GM23248 (cell line): ENCODE measurements around the gene STK33. TPM values are rescaled to one million over a fixed set of nuclear protein-coding genes. Genes with fewer than 3 reads are reported as not detected.

ENCODE experiments used
- DNase-seq: peaks from one replicate; pipeline ENCODE4 v3.0.0-alpha.2; 2015
- H2AFZ ChIP-seq: fragments of 200-600 bp; sonication (generic); 2 replicates; pipeline ENCODE4 v1.6.1; 2016; ENCODE audit warnings: antibody characterized with exemption
- H3F3A ChIP-seq: fragments of 200-600 bp; sonication (generic); 2 replicates; pipeline ENCODE4 v1.6.1; 2016; ENCODE audit warnings: mild to moderate bottlenecking, antibody characterized with exemption, mixed run types; ENCODE audit not compliant: insufficient read depth
- H3K27ac ChIP-seq: fragments of 200-600 bp; sonication (generic); 2 replicates; pipeline ENCODE4 v1.5.1; 2016; ENCODE audit warnings: mild to moderate bottlenecking
- H3K27me3 ChIP-seq: fragments of 200-600 bp; sonication (generic); replicated peaks from 2 replicates; pipeline ENCODE4 v1.6.1; 2016; ENCODE audit warnings: mild to moderate bottlenecking; ENCODE audit not compliant: insufficient read depth
- H3K36me3 ChIP-seq: fragments of 200-600 bp; sonication (generic); 2 replicates; pipeline ENCODE4 v1.6.1; 2016; ENCODE audit warnings: low read depth, mild to moderate bottlenecking
- H3K4me1 ChIP-seq: fragments of 200-600 bp; sonication (generic); 2 replicates; pipeline ENCODE4 v1.6.1; 2016; ENCODE audit warnings: mild to moderate bottlenecking; ENCODE audit not compliant: insufficient read depth
- H3K4me2 ChIP-seq: fragments of 200-600 bp; sonication (generic); one replicate; pipeline ENCODE4 v1.6.1; 2016; ENCODE audit warnings: mild to moderate bottlenecking; ENCODE audit not compliant: unreplicated experiment
- H3K4me3 ChIP-seq: fragments of 200-600 bp; sonication (generic); 2 replicates; pipeline ENCODE4 v1.5.1; 2016; ENCODE audit warnings: mild to moderate bottlenecking
- H3K79me2 ChIP-seq: fragments of 200-600 bp; sonication (generic); 2 replicates; pipeline ENCODE4 v1.6.1; 2016; ENCODE audit warnings: mild to moderate bottlenecking; ENCODE audit not compliant: insufficient read depth
- H3K9ac ChIP-seq: fragments of 200-600 bp; sonication (generic); 2 replicates; pipeline ENCODE4 v1.6.1; 2016; ENCODE audit warnings: mild to moderate bottlenecking
- H3K9me2 ChIP-seq: fragments of 200-600 bp; sonication (generic); 2 replicates; pipeline ENCODE4 v1.6.1; 2016; ENCODE audit warnings: mixed run types, mild to moderate bottlenecking, moderate library complexity; ENCODE audit not compliant: insufficient read depth
- H3K9me3 ChIP-seq: fragments of 200-600 bp; sonication (generic); one replicate; pipeline ENCODE4 v1.6.1; 2017; ENCODE audit warnings: low read depth
- H4K20me1 ChIP-seq: fragments of 200-600 bp; sonication (generic); 2 replicates; pipeline ENCODE4 v1.6.0; 2016; ENCODE audit not compliant: insufficient read depth
- EZH2 ChIP-seq: fragments of 200-600 bp; sonication (generic); IDR thresholded peaks from 2 replicates; pipeline ENCODE4 v1.6.1; 2018; ENCODE audit warnings: antibody characterized with exemption, mild to moderate bottlenecking; ENCODE audit not compliant: insufficient read depth, poor library complexity, severe bottlenecking
- EZH2phosphoT487 ChIP-seq: fragments of 200-600 bp; sonication (generic); IDR thresholded peaks from 2 replicates; pipeline ENCODE4 v1.6.1; 2018; ENCODE audit warnings: antibody characterized with exemption, moderate library complexity, mild to moderate bottlenecking, low read depth; ENCODE audit not compliant: insufficient read depth
- WGBS, 2 experiments: methylation state at CpG; one replicate each; pipeline ENCODE4 v1.1.6; 2015 to 2017; ENCODE audit warnings: low lambda C conversion rate in 2 of 2, low coverage in 1 of 2; ENCODE audit errors: missing lambda C conversion rate in 2 of 2; 5-methylcytosine and 5-hydroxymethylcytosine counted together
- in situ Hi-C: fragments of 300-500 bp; cut with MboI; formaldehyde crosslinking; loops from 2 replicates; pipeline ENCODE4 v1.15.0; 2020
- polyA plus RNA-seq: library from polyadenylated mRNA; unstranded; fragments of >200 nt; fragmentation: Nextera tagmentation; extraction: Ambion mirVana; gene quantifications from 2 replicates; pipeline ENCODE4 v1.2.1, GENCODE V29; 2016
- total RNA-seq: library from RNA; depleted of rRNA; stranded (reverse); fragments of >200 nt; shearing (Covaris generic); gene quantifications from 2 replicates; pipeline ENCODE4 v1.2.3, GENCODE V29; 2014

STK33 gene
- total and polyA plus RNA-seq, 2 experiments from 2014 or later, result not detected

DNA sequence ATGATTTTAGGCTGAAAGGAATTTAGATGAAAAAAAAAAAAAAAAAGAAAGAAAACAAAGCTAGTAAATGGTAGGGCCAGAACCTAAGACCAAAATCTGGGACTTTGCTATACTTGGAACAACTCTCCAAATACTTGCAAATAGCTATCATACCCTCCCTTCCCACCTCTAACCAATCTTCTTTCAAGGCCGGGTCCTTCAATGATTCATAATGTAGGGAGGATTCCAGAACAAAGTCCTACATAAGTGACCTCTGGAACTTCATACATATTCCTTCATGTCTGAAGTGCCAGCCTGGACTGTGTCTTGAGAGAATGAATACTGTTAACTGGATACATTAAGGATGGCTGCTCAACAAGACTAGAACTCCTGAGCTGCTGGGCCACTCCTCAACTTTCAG, 9.9 kb downstream of the STK33 start:
- Histone ChIP-seq H3K27me3 (no peaks in the 10 kb centered on the region), H3K36me3 (no peaks in the 10 kb centered on the region), H3K4me1 (peaks cover 13% of the 10 kb centered on the region), H3K79me2 (no peaks in the 10 kb centered on the region), H2AFZ (no peak overlapping the region), H3K4me2 (peak overlapping the region; percentile 7), H3K27ac (no peak overlapping the region), H3K9me2 (peaks cover 3% of the 10 kb centered on the region; the same call in 1 of the 2 replicates), H3K4me3 (no peak overlapping the region), H3K9ac (no peak overlapping the region), H3F3A (no peaks in the 10 kb centered on the region), H4K20me1 (no peaks in the 10 kb centered on the region), H3K9me3 (no peaks in the 10 kb centered on the region)
- TF ChIP-seq EZH2phosphoT487 (no peak), EZH2 (no peak)
- in situ Hi-C loops, result no loop called here
- peak; percentile 44 for DNase-seq
- WGBS, 2 experiments, result 22 to 29% methylated on average over 1 of the region's 1 CpG

DNA sequence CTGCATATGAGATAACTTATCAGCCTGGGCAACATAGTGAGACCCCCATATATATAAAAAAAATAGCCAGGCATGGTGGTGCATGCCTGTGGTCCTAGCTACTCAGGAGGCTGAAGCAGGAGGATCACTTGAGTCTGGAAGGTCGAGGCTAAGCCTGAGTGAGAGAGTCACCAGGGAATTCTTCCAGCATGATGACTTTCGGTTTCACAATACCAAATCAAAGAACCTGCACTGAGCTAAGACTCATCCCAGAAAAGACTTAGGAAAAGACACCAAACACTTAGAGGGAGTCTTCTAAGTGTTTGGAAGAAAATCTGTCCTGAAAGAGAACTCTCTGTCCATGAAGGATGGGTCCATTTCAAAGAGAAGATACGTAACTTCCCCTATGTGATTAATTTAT, 12.7 kb downstream of the STK33 start:
- Histone ChIP-seq H3K79me2 (no peaks in the 10 kb centered on the region), H2AFZ (no peak overlapping the region), H3F3A (peaks cover 4% of the 10 kb centered on the region), H3K27ac (no peak overlapping the region), H3K4me3 (no peak overlapping the region), H3K27me3 (no peaks in the 10 kb centered on the region), H3K9me3 (no peaks in the 10 kb centered on the region), H3K36me3 (no peaks in the 10 kb centered on the region), H3K9me2 (peaks cover 3% of the 10 kb centered on the region; the same call in 1 of the 2 replicates), H3K4me2 (no peak overlapping the region), H3K4me1 (peaks cover 13% of the 10 kb centered on the region), H3K9ac (no peak overlapping the region), H4K20me1 (no peaks in the 10 kb centered on the region)
- DNase-seq, result peak; percentile 38
- in situ Hi-C loops, result no loop called here
- no peak for TF ChIP-seq EZH2phosphoT487
- no peak for TF ChIP-seq EZH2
- whole genome bisulfite sequencing, 2 experiments, result 72 to 76% methylated on average over 3 of the region's 3 CpGs

DNA sequence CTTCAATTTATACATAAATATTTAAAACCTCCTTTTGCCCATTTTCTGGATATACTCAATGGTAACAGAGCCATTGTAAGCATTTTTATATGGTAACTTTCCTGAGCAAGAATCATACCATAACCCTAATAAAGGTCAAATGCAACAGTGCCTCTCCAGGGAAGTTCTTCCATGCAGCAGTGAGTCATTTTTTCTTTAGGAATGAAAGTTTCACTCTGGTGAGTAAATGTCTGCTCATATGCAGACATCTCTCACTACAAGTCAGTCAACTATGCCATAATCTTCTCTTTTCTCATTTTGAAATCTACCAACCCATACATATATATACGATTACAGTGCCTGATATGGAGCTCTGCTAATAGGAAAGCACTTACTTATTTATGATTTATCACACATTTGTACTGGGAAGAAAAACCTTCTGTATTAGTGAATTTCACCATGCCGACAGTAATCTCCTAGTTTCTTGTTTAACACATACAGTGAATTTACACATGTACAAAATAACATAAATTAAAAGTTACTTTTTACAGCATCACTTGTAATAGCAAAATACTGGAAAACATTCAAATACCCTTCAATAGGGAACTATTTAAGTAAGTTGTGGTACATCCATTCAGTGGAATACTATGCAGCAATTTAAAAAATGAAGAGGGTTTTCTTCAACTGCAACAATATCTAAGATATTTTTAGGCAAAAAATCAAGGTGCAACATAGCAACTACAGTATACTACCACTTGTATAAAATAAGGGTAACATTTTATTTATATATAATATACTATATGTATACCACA, 16.0 kb downstream of the STK33 start:
- Histone ChIP-seq H3K4me2 (no peak overlapping the region), H3K4me3 (no peak overlapping the region), H4K20me1 (no peaks in the 10 kb centered on the region), H3K4me1 (no peaks in the 10 kb centered on the region), H3K9ac (no peak overlapping the region), H3F3A (peaks cover 4% of the 10 kb centered on the region), H3K9me3 (no peaks in the 10 kb centered on the region), H3K27me3 (no peaks in the 10 kb centered on the region), H3K9me2 (no peaks in the 10 kb centered on the region), H2AFZ (no peak overlapping the region), H3K36me3 (no peaks in the 10 kb centered on the region), H3K27ac (no peak overlapping the region), H3K79me2 (no peaks in the 10 kb centered on the region)
- DNase-seq, result peak; percentile 56
- 80 to 86% methylated on average over 2 of the region's 2 CpGs for WGBS, 2 experiments
- TF ChIP-seq EZH2phosphoT487 (no peak), EZH2 (no peak)
- in situ Hi-C loops, result no loop called here

DNA sequence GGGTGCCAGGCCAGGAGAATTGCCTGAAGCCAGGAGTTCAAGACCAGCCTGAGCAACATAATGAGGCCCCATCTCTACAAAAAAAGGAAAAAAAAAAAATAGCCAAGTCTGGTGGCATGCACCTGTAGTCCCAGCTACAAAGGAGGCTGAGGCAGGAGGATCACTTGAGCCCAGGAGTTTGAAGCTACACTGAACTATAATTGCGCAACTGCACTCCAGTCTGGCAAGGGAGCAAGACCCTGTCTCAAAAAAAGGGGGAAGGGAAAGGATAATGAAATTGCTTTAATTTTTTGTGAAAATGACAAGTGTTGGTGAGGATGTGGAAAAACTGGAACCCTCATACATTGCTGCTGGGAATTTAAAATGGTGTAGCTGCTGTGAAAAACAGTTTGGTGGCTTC, 19.2 kb downstream of the STK33 start:
- H3K4me1 ChIP-seq, result no peaks in the 10 kb centered on the region
- in situ Hi-C loops, result loop anchor here (25.0 kb wide), 2 partner anchors 337 to 562 kb away; no protein-coding TSS in a partner anchor
- no peak for DNase-seq
- H2AFZ ChIP-seq, result no peak overlapping the region
- no peaks in the 10 kb centered on the region for H3K79me2 ChIP-seq
- no peaks in the 10 kb centered on the region for H4K20me1 ChIP-seq
- no peaks in the 10 kb centered on the region for H3K36me3 ChIP-seq
- H3K9me3 ChIP-seq, result no peaks in the 10 kb centered on the region
- H3K4me2 ChIP-seq, result no peak overlapping the region
- no peaks in the 10 kb centered on the region for H3K27me3 ChIP-seq
- 90 to 93% methylated on average over 1 of the region's 1 CpG for WGBS, 2 experiments
- H3K9ac ChIP-seq, result no peak overlapping the region
- no peak overlapping the region for H3K27ac ChIP-seq
- TF ChIP-seq EZH2 (no peak), EZH2phosphoT487 (no peak)
- H3K9me2 ChIP-seq, result no peaks in the 10 kb centered on the region
- peaks cover 4% of the 10 kb centered on the region for H3F3A ChIP-seq
- H3K4me3 ChIP-seq, result no peak overlapping the region
